NCI-H187 (cell line): Measurements from ENCODE around the gene DKKL1.
A peak's percentile ranks its signal among the peaks of the same experiment; 100 is the strongest.
"Not testable (repeated sequence)": the region's sequence is repeated elsewhere in the genome, so short reads cannot be mapped to it uniquely, and the experiment has no call there.

Experiments
- DNase-seq, 2 experiments: peaks; one replicate each; lab custom pipeline; 2025; lab: John Stamatoyannopoulos, UW

Gene DKKL1

GRCh38 chr19:49363268-49364082 is at the start of gene DKKL1:
Gene DKKL1, plus strand, starts transcription at chr19:49363877. Its CDS starts 122 bp downstream, at chr19:49363999.
- DNase-seq = peak; percentile 43 to 62

GRCh38 chr19:49315111-49315510 is 48.6 kb upstream of the DKKL1 start:
- no peak for DNase-seq

GRCh38 chr19:49316284-49316683 is 47.4 kb upstream of the DKKL1 start:
- DNase-seq = no peak

- no peak for DNase-seq
Measured at GRCh38 chr19:49318296-49318695, 45.4 kb upstream of the DKKL1 start.

DNA sequence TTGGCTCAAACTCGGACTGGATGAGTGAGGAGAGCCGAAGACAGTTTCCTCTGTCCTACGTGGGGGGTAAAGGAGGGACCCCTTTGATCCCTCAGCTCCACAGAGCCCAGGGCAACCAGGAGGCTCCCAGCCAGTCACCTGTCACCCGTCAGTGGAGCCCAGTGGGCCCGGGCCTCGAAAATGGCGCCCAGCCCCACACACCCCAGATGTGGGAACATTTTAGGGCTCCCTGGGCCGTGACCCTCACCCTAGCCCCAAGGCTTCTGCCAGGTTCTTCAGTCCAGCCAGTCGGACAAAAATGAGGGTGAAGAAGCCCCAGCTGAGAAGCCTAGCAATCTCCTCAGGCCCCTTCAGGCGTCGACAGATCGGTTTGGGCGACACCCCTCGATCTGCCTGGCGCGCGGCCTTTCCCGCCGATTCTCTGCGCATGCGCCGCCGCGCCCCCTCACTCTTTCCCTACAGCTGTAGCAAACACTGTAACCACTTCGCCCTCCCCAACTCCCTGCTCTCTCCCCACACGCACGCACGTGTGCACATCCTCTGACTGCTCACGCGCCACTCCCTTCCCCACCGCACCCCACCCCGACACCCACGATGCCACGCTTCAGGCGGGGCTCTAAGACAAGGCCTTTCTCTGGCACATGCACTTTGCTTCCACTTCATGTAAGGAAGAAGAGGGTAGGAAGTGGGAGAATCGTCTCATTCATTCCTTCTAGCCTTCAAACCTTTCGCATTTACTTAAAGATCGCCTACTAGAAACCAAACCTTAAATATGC is 38.7 kb upstream of the DKKL1 start, which contains the start of gene SLC6A16:
SLC6A16 (minus strand) TSS at position 391 of the 776 bp plus-strand sequence. CDS start 13,844 bp downstream, outside the sequence.
- DNase-seq = no peak

GRCh38 chr19:49325756-49326155 is 37.9 kb upstream of the DKKL1 start:
- not testable (repeated sequence) for DNase-seq

- DNase-seq = no peak
Measured at GRCh38 chr19:49326165-49326704, 37.4 kb upstream of the DKKL1 start.

- DNase-seq = no peak
Measured at GRCh38 chr19:49327878-49328544, 35.7 kb upstream of the DKKL1 start.

GRCh38 chr19:49328741-49329140 is 34.9 kb upstream of the DKKL1 start:
- DNase-seq = peak in 1 of 2 experiments; percentile 21

DNA sequence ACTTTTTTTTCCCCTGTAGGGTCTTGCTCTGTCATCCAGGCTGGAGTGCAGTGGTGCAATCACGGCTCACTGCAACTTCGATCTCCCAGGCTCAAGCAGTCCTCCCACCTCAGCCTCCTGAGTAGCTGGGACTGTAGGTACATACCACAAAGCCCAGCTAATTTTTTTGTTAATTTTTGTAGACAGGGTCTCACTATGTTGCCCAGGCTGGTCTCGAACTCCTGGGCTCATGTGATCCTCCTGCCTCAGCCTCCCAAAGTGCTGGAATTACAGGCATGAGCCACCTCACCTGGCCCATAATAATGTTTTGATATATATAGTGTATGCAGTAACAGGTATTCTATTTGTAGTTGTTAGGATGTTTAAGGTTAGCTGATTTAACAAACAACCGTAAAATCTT is 32.5 kb upstream of the DKKL1 start:
- not testable (repeated sequence) for DNase-seq

- no peak for DNase-seq
Measured at GRCh38 chr19:49331616-49332055, 32.0 kb upstream of the DKKL1 start.

DNA sequence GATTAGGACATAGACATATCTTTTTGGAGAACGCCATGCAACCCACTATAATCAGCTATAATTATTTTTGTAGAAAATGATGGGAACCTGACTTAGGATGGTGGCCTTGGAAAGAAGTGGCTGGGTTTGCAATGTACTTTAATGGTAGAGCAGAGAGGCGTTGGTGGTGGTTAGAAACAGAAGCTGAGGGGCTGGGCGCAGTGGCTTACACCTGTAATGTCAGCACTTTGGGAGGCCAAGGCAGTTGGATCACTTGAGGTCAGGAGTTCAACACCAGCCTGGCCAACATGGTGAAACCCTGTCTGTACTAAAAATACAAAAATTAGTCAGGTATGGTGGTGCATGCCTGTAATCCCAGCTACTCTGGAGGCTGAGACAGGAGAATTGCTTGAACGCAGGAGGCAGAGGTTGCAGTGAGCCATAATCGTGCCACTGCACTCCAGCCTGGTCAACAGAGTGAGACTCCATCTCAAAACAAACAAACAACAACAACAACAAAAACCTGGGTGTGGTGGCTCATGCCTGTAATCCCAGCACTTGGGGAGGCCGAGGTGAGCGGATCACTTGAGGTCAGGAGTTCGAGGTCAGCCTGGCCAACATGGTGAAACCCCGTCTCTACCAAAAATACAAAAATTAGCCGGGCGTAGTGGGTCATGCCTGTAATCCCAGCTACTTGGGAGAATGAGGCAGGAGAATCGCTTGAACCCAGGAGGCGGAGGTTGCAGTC is 30.8 kb upstream of the DKKL1 start:
- not testable (repeated sequence) for DNase-seq

- no peak for DNase-seq
Measured at GRCh38 chr19:49333418-49333805, 30.3 kb upstream of the DKKL1 start.

DNA sequence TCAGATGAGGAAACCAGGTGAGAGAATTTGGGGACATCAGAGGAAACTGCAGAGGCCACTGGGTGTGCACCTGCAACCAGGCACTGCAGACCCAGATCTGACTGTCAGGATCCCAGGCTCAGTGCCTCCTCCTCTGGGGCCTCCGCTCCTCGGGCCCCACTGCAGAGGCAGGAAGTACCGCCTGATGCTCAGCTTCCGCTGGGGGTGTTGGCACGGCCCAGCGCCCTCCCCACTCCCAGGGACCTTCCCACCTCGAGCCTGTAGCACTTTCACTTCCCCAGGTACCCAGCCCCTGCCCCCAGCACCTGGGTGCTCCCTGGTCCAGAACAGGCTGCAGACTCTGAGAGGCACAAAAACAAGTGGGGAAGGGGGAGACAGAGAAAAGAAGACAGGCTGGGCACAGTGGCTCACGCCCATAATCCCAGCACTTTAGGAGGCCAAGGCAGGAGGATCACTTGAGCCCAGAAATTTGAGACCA is 29.8 kb upstream of the DKKL1 start:
- no peak for DNase-seq

DNA sequence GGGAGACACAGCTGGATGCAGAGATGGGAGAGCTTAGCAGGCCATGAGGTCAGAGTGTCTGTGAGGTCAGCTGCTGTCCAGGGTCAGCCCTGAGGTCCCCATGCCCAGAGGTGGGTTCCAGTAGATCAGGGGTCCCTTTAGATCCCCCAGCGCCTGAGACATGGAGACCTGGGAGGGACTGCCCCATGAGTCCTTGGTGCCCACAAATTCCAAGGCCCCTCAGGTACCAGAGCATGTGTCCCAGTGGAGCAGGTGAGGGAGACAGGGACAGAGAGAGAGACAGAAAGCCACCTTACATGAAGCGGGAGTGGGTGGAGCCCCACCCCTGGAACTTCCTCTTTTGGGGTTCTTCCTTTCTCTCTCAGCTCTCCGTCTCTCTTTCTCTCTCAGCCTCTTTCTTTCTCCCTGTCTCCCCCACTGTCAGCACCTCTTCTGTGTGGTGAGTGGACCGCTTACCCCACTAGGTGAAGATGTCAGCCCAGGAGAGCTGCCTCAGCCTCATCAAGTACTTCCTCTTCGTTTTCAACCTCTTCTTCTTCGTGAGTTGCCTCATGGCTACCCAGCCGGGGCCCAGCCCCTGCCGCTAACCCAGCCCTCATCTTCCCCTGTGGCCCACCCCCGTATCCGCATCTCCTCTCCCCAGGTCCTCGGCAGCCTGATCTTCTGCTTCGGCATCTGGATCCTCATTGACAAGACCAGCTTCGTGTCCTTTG is 28.4 kb upstream of the DKKL1 start, which contains the start of gene CD37:
CD37 (plus strand) TSS at position 336 of the 713 bp plus-strand sequence; CDS start at position 471, 135 bp downstream.
- DNase-seq = no peak

GRCh38 chr19:49335784-49336481 is 27.7 kb upstream of the DKKL1 start:
- no peak for DNase-seq

DNA sequence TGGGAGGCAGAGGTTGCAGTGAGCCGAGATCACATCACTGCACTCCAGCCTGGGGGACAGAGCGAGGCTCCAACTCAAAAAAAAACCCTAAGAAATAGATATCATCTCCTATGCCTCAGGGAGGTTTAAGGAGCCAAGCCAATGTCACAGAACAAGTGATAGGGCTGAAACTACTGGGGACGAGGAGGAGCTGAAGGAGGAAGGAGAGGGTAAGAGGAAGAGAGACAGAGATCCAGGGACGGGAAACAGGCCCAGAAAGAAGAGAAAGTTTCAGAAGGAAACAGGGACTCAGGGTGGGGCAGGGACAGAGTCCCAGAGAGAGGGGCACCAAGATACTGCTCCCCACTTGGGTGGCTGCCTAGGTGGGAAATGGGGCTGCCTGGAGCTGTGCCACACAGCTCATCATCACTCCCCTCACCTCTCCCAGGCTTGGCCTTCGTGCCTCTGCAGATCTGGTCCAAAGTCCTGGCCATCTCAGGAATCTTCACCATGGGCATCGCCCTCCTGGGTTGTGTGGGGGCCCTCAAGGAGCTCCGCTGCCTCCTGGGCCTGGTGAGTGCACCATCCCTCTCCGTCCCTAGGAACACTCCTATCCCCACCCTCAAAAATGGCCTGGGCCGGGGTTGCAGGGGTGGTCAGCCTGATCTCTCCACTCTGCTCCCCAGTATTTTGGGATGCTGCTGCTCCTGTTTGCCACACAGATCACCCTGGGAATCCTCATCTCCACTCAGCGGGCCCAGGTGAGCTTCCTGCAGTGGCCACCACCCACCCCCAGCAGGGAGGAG is 27.0 kb upstream of the DKKL1 start:
- no peak for DNase-seq

DNA sequence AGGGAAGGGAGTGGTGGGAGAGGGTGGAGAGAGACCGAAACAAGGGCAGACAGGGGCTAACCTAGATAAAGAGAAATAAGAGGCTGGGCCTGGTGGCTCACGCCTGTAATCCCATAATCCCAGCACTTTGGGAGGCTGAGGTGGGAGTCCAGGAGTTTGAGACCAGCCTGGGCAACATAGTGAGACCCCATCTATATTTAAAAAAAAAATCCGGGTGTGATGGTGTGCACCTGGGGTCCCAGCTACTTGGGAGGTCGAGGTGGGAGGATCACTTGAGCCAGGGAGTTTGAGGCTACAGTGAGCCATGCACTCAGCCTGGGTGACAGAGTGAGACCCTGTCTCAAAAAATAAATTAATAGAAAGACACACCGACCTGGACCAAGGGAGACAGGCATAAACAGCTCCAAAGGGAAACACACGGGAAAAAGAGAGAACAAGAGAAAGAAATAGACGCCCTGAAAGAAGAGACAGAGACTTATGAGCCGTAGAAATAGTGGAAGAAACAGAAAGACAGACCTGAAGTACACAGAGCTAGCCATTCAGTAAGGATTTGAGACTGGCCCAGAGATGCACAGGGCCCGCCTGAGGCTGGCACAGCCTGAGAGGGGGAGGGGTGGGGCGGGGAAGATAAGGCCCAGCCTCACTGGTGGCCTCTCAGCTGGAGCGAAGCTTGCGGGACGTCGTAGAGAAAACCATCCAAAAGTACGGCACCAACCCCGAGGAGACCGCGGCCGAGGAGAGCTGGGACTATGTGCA is 26.2 kb upstream of the DKKL1 start:
- DNase-seq = no peak
